ENCODE results near the gene PLGRKT.

GRCh38 chr9:5481322-5482040, 43.8 kb upstream of the PLGRKT start:
- peak in 1 of 2 donors; percentile 35 for TF ChIP-seq CTCF (conservative IDR thresholded peaks at IDR 0.05 in 1 of 2, IDR thresholded peaks at IDR 0.05 in 1 of 2; ENCODE audit: low read depth in 1 of 2, low read length in 2 of 2)
- TF ChIP-seq EZH2 (IDR thresholded peaks at IDR 0.05; ENCODE audit: low read length, missing control alignments), result no peak

All from fibroblast of lung (primary cell).